ENCODE results near the gene KLK7.

KLK7 gene

DNA sequence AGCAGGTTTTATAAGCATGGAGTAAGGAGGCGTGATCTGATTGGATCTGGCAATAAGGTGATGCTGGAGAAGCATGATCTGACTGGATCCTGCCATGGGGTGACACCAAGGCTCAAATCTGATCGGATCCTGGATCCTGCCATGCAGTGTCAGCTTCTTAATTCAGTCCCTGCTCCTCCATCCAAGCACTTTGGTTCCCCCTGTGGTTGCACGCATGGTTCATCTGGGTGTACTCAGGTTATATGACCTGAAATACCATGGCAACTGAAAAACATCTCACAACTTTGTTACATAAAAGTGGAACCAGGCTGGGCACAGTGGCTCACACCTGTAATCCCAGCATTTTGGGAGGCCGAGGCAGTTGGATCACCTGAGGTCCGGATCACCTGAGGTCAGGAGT lies 54.9 kb downstream of the KLK7 start:
- Histone ChIP-seq H2BK5ac (ENCODE audit: low read depth, low read length, poor library complexity, severe bottlenecking) (no peak overlapping the region), H3K27ac (ENCODE audit: low read length, poor library complexity, severe bottlenecking) (no peak overlapping the region), H3K4me1 (ENCODE audit: control insufficient read depth, insufficient read depth, low read depth, low read length) (no peaks in the 10 kb centered on the region), H3K27me3 (ENCODE audit: control insufficient read depth in 1 of 2, insufficient read depth in 1 of 2, low read length in 2 of 2) (peaks cover 0 to 39% of the 10 kb centered on the region in 2 experiments), H3K23ac (ENCODE audit: low read length in 2 of 2) (no peak overlapping the region), H2BK15ac (ENCODE audit: low read depth, poor library complexity, severe bottlenecking) (no peak overlapping the region), H3K14ac (ENCODE audit: low read length in 2 of 2) (no peak overlapping the region), H4K8ac (ENCODE audit: low read length) (no peak overlapping the region), H3K4ac (ENCODE audit: low read depth in 1 of 2, low read length in 2 of 2) (no peak overlapping the region), H2BK12ac (ENCODE audit: low read length in 2 of 2) (no peak overlapping the region), H2AK5ac (ENCODE audit: low read length, severe bottlenecking) (no peak overlapping the region), H3K79me1 (replicated peaks; ENCODE audit: low read length, poor library complexity, severe bottlenecking) (no peaks in the 10 kb centered on the region), H3K9ac (ENCODE audit: low read length) (no peak overlapping the region), H2BK120ac (ENCODE audit: low read depth, low read length) (no peak overlapping the region), H3K4me2 (ENCODE audit: low read length, poor library complexity, severe bottlenecking) (no peak overlapping the region), H4K91ac (ENCODE audit: low read length) (no peak overlapping the region), H3K4me3 (ENCODE audit: insufficient read depth in 1 of 2, low read depth in 1 of 2, low read length in 2 of 2) (no peak overlapping the region), H3K18ac (ENCODE audit: low read depth in 1 of 2, low read length in 2 of 2) (no peak overlapping the region), H3K36me3 (ENCODE audit: control insufficient read depth in 1 of 2, insufficient read depth in 2 of 2, low read depth in 1 of 2, low read length in 2 of 2) (no peaks in the 10 kb centered on the region), H2AFZ (ENCODE audit: low read depth, low read length) (no peak overlapping the region), H3K9me3 (ENCODE audit: control insufficient read depth, low read length) (no peaks in the 10 kb centered on the region)
- no peak for DNase-seq
- 67% methylated on average over 5 of the region's 5 CpGs for WGBS
